GM21390 (cell line): ENCODE data around the gene PARD3B.

Source experiments
- ATAC-seq: cut with Tn5 transposase; IDR thresholded peaks from one replicate; pipeline ENCODE4 v1.9.1; 2021; ENCODE audit not compliant: unreplicated experiment

The PARD3B gene

DNA sequence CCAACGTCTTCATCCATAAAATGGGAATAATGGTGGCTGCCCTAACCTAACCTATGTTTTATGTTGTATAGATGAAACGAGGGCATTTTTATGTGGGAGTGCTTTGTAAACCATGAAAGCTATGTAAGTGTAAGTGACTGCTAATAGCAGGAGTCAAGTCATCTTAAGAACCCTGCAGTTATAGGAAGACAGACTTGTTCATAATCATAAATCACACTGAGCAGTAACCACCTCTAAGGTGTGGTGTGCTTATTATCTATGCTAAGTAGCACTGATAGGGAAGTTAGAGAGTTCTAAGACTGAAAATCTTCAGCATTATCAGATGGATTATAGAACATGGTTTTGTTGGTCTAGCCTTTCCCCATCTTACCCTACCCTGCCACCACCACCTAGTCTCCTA is 1112.8 kb downstream of the PARD3B start:
- ATAC-seq: no peak

DNA sequence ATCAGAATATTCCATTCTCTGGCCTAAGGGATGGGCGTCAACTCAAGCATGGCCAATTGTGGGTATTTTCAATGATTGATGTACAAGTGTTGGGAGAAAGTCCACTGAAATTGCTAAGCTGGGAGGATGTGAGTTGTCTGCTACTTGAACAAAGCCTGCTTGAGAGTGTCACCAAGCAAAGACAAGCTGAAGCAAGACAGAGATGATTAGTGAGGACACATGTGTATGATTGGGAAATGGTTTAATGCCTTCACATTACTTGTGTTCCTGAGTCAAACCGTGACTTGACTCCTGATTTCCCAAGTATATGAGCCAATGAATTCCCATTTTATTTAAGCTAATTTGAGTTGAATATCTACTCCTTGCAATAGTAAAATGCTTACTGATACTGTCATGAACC is 1113.3 kb downstream of the PARD3B start:
- no peak for ATAC-seq

DNA sequence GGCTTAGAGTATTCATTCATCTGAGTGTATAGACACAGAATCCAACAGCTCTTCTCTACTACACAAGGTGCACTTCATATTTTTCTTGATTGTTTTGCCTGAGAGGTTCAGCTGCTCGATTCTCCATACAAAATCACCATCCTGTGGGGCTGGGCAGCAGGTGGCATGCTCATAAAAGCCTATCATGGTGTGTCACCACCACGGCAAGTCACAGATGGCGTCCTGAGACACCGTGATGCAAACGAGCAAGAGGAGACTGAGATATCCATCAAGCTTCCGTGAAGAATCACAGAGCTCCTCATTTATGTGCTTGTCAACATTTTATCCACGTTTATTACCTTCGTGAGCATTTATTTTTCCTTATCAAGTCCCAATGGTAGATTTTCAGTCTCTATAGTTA is 1114.6 kb downstream of the PARD3B start:
- ATAC-seq: no peak

DNA sequence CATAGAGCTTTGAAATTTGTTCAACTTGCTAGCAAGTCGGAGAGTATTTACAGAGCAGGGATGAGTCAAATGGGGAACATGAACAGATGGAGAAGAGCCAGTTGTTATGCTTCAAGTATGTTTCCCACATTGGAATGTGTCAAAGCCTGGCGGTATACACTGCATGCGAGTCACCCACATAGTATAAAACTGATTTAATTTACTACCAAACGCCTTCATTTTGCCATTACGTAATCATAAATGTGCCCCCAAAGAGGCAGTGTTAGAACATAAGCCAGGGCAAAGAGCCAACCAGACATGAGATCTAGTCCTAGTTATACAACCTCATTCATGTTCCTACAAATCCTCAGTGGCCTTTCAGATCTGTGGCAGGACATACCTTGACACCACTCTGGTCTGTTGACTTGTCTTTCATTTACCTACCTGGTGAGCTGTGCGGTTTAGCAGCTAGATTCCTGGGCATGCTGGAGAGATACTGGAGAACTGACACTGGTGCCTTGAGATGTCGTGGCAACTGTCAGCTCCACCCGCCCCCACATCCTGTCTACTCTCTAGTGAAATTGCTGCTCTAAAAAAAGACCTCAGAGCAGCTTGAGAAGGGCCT is 1115.3 kb downstream of the PARD3B start:
- ATAC-seq: peak; percentile 73

DNA sequence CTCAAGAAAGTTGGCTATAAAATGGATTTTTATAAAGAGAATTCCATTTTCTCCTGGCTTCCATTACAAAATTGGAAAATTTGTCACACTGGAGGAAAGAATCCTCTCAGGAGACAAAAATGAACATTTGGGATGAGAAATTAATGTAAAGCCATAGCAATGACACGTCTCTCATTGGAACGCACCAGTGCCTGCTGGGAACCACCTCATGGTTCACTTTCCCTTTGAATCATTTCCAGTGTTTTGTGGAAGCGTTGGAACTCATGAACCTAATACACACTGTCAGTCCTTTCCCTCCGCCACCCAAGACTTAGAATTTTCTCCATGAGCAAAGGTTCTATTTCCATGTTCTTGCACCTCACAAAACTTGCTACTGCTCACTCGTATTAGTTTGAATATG is 1116.0 kb downstream of the PARD3B start:
- no peak for ATAC-seq

DNA sequence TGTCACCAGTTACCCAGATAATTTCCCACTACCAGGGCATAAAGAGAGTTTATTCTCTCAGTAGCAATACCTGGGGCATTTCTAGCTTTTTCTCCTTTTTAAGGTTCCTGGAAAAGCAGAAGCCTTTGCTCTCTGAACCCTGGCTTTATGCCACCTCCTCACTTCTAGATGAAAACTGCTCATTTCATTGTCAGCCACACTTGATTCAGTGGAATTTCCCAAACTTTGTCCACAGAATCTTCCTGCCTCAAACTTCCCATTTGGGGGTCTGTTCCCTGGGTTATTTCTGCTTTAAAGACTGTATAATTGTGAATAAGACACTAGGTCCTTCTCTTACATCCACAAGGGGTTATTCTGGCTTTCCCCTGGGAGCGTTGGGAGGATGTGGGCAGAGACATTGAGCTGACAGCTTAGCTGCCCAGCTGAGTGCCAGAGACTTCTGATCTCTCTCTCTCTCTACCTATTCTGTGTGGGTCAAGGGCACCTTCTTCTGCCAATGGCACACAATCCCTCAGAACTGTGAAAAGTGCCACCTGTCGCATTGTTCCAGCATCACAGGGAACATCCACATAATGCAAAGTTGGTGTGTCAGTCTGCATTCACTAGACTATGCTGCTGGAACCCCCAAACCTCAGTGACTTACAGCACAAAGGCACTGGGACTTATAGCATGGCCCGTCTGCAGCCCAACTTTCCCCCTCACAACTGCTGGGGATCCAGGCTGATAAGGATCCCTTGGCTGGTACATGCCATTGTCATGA is 1117.1 kb downstream of the PARD3B start:
- no peak for ATAC-seq

DNA sequence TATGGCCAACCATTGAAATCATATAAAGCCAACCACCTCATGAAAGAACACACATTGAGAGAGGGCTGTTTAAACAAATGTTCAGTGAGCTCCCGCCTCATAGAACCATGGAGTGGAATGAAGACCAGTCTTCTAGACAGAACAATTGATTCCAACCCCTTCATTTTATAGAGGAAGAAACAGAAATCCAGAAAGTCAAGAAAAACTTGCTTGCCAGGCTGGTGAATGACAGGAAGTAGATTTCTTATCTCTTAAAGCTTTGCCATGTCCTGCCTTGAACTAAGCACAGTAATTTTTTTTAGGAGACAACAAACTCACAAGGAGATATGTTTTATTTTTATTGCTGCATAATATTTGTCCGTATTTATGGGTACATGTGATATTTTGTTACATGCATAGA is 1120.5 kb downstream of the PARD3B start:
- no peak for ATAC-seq
